KMS-11 (cell line): ENCODE data around the gene FAM149B1.

Source experiments
- H2AFZ ChIP-seq: fragments of 200-600 bp; sonication (generic); 2 replicates; pipeline ENCODE4 v1.6.1; 2016; ENCODE audit warnings: antibody characterized with exemption, mixed run types, low read depth
- H3K27ac ChIP-seq: fragments of 200-600 bp; sonication (generic); 2 replicates; pipeline ENCODE4 v1.6.1; 2016; ENCODE audit warnings: mild to moderate bottlenecking, mixed run types
- H3K27me3 ChIP-seq: fragments of 200-600 bp; sonication (generic); 2 replicates; pipeline ENCODE4 v1.6.1; 2017; ENCODE audit warnings: mild to moderate bottlenecking, low read depth, mixed run types, moderate library complexity; ENCODE audit not compliant: insufficient read depth
- H3K36me3 ChIP-seq: fragments of 200-600 bp; sonication (generic); 2 replicates; pipeline ENCODE4 v1.6.1; 2017; ENCODE audit warnings: mild to moderate bottlenecking, mixed run types; ENCODE audit not compliant: insufficient read depth
- H3K4me1 ChIP-seq: fragments of 200-600 bp; sonication (generic); 2 replicates; pipeline ENCODE4 v1.6.1; 2016; ENCODE audit warnings: mild to moderate bottlenecking, low read depth, mixed run types; ENCODE audit not compliant: poor library complexity, severe bottlenecking
- H3K4me2 ChIP-seq: fragments of 200-600 bp; sonication (generic); 2 replicates; pipeline ENCODE4 v1.7.0; 2016; ENCODE audit warnings: mild to moderate bottlenecking, mixed run types
- H3K4me3 ChIP-seq: fragments of 200-600 bp; sonication (generic); IDR thresholded peaks from 2 replicates; pipeline ENCODE4 v1.6.1; 2017; ENCODE audit warnings: low read depth, low read length, mixed read lengths; ENCODE audit not compliant: insufficient read depth
- H3K79me2 ChIP-seq: fragments of 200-600 bp; sonication (generic); 2 replicates; pipeline ENCODE4 v1.6.1; 2016; ENCODE audit warnings: low read depth, mixed run types; ENCODE audit not compliant: insufficient read depth
- H3K9ac ChIP-seq: fragments of 200-600 bp; sonication (generic); 2 replicates; pipeline ENCODE4 v1.6.1; 2016; ENCODE audit warnings: mild to moderate bottlenecking, mixed run types
- H4K20me1 ChIP-seq: fragments of 200-600 bp; sonication (generic); 2 replicates; pipeline ENCODE4 v1.6.1; 2016; ENCODE audit warnings: mild to moderate bottlenecking, mixed run types; ENCODE audit not compliant: insufficient read depth
- TF ChIP-seq, protein P1 (sequence below): fragments of 200-600 bp; sonication (generic); conservative IDR thresholded peaks from 2 replicates; pipeline ENCODE4 v1.6.1; 2017; ENCODE audit warnings: low read depth, mild to moderate bottlenecking, antibody characterized with exemption, low read length, moderate library complexity, mixed read lengths

FAM149B1 gene

GRCh38 chr10:73159038-73159648 lies 8.8 kb upstream of the FAM149B1 start:
- peaks cover 27% of the 10 kb centered on the region; the same call in 1 of the 2 replicates for H3K79me2 ChIP-seq
- no peak overlapping the region for H3K9ac ChIP-seq
- no peak overlapping the region for H2AFZ ChIP-seq
- H4K20me1 ChIP-seq = no peaks in the 10 kb centered on the region
- H3K27me3 ChIP-seq = no peaks in the 10 kb centered on the region
- no peak overlapping the region for H3K4me2 ChIP-seq
- TF ChIP-seq, protein P1, sequence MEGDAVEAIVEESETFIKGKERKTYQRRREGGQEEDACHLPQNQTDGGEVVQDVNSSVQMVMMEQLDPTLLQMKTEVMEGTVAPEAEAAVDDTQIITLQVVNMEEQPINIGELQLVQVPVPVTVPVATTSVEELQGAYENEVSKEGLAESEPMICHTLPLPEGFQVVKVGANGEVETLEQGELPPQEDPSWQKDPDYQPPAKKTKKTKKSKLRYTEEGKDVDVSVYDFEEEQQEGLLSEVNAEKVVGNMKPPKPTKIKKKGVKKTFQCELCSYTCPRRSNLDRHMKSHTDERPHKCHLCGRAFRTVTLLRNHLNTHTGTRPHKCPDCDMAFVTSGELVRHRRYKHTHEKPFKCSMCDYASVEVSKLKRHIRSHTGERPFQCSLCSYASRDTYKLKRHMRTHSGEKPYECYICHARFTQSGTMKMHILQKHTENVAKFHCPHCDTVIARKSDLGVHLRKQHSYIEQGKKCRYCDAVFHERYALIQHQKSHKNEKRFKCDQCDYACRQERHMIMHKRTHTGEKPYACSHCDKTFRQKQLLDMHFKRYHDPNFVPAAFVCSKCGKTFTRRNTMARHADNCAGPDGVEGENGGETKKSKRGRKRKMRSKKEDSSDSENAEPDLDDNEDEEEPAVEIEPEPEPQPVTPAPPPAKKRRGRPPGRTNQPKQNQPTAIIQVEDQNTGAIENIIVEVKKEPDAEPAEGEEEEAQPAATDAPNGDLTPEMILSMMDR = peak; percentile 87
- H3K4me3 ChIP-seq = no peak overlapping the region
- H3K4me1 ChIP-seq = peaks cover 11% of the 10 kb centered on the region
- H3K27ac ChIP-seq = no peak overlapping the region
- H3K36me3 ChIP-seq = peaks cover 4% of the 10 kb centered on the region; the same call in 1 of the 2 replicates

- H3K27ac ChIP-seq = no peak overlapping the region
- no peak overlapping the region for H2AFZ ChIP-seq
- no peak overlapping the region for H3K4me3 ChIP-seq
- H3K27me3 ChIP-seq = no peaks in the 10 kb centered on the region
- TF ChIP-seq, protein P1 = no peak
- H3K4me1 ChIP-seq = peaks cover 10% of the 10 kb centered on the region
- H3K4me2 ChIP-seq = no peak overlapping the region
- H3K36me3 ChIP-seq = peaks cover 4% of the 10 kb centered on the region; the same call in 1 of the 2 replicates
- H4K20me1 ChIP-seq = no peaks in the 10 kb centered on the region
- peaks cover 40% of the 10 kb centered on the region for H3K79me2 ChIP-seq
- no peak overlapping the region for H3K9ac ChIP-seq
These were observed 6.8 kb upstream of the FAM149B1 start for GRCh38 chr10:73161079-73161478.

- Histone ChIP-seq H4K20me1 (no peaks in the 10 kb centered on the region), H3K4me2 (no peak overlapping the region), H3K27ac (no peak overlapping the region), H3K27me3 (no peaks in the 10 kb centered on the region), H3K79me2 (peaks cover 40% of the 10 kb centered on the region), H3K9ac (no peak overlapping the region), H3K4me1 (peaks cover 10% of the 10 kb centered on the region), H3K36me3 (no peaks in the 10 kb centered on the region; the same call in 1 of the 2 replicates), H2AFZ (no peak overlapping the region), H3K4me3 (no peak overlapping the region)
- TF ChIP-seq, protein P1 = no peak
These were observed 6.3 kb upstream of the FAM149B1 start for GRCh38 chr10:73161662-73162061.

DNA sequence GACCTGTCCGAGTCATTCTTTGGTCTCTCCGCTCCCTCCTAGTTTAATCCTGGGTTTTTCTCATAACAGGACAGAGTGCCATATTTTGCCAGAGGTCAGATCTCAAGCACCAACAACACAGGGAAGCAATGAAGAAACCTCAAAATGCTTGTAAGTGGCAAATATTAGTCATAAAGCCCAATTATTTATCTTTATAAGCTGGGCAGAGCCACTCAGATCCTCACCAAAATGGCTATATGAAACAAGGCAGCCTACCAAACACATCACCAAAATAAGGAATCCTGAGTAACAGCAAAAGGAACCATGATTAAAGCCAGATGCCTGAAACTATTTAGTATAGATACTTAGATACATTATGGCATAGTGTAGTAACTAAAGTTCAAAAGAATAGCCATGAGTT lies 4.8 kb upstream of the FAM149B1 start:
- Histone ChIP-seq H3K36me3 (no peaks in the 10 kb centered on the region; the same call in 1 of the 2 replicates), H3K4me3 (no peak overlapping the region), H4K20me1 (no peaks in the 10 kb centered on the region), H3K4me2 (no peak overlapping the region), H2AFZ (no peak overlapping the region), H3K4me1 (peaks cover 15% of the 10 kb centered on the region), H3K79me2 (peaks cover 51% of the 10 kb centered on the region), H3K9ac (no peak overlapping the region), H3K27ac (no peak overlapping the region), H3K27me3 (no peaks in the 10 kb centered on the region)
- TF ChIP-seq, protein P1 = no peak
